Testis (tissue), 2 donors: ENCODE results near the gene GATA5.

ENCODE experiments used
- POLR2A ChIP-seq: fragments of 450-650 bp; IDR thresholded peaks from one replicate; pipeline ENCODE4 v1.6.1; 2017; ENCODE audit warnings: antibody characterized with exemption, mild to moderate bottlenecking, moderate library complexity
- TF ChIP-seq, protein P1 (sequence below), 3 experiments: fragments of 450-650 bp in 2 of 3; fragments of 200-600 bp in 1 of 3; sonication (generic) in 1 of 3; IDR thresholded peaks; one replicate each; pipeline ENCODE4 v1.5.1; 2016 to 2019; ENCODE audit warnings: antibody characterized with exemption in 3 of 3, mild to moderate bottlenecking in 2 of 3, moderate library complexity in 1 of 3

DNA sequence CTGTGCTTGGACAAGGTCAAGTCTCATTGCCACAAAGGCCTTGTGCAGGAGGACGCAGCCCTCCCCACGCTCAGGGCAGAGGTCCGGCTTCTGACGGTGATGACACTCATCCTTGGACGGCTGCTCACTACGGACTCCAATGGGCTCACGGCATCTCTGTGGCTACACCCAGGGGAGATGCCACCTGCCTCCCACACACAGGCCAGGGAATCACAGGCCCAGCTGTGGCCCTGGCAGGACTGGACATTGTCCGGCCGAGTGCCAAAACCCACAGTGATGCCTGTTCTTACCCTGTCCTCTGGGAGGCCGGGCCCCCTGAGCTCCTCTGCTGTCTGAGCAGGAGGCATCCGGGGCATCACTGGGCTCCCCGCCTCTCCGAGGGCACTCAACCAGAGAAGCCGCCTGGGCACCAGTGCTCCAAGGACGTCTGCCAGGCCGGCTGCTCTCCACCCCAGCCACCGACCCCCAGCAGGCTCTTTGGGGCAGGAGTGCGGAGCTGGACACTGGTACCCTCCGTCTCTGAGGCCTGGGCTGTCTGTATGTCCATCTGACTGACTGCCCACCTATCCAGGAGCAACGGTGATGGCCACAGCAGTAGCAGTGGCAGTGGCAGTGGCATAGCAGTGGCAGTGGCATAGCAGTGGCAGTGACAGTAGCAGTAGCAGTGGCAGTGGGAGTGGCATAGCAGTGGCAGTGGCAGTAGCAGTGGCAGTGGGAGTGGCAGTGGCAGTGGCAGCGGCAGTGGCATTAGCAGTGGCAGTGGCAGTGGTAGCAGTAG lies 50.3 kb downstream of the GATA5 start:
- TF ChIP-seq, protein P1, sequence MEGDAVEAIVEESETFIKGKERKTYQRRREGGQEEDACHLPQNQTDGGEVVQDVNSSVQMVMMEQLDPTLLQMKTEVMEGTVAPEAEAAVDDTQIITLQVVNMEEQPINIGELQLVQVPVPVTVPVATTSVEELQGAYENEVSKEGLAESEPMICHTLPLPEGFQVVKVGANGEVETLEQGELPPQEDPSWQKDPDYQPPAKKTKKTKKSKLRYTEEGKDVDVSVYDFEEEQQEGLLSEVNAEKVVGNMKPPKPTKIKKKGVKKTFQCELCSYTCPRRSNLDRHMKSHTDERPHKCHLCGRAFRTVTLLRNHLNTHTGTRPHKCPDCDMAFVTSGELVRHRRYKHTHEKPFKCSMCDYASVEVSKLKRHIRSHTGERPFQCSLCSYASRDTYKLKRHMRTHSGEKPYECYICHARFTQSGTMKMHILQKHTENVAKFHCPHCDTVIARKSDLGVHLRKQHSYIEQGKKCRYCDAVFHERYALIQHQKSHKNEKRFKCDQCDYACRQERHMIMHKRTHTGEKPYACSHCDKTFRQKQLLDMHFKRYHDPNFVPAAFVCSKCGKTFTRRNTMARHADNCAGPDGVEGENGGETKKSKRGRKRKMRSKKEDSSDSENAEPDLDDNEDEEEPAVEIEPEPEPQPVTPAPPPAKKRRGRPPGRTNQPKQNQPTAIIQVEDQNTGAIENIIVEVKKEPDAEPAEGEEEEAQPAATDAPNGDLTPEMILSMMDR (IDR thresholded peaks at IDR 0.05), result no peak
- no peak for TF ChIP-seq POLR2A
